HG02938 (cell line): Measurements from ENCODE around the gene HOXA1.

Experiments
- ATAC-seq: cut with Tn5 transposase; IDR thresholded peaks from one replicate; pipeline ENCODE4 v1.9.1; 2021; ENCODE audit warnings: mild to moderate bottlenecking, moderate library complexity; ENCODE audit not compliant: unreplicated experiment

HOXA1 gene

GRCh38 chr7:27116962-27117886 lies 21.4 kb upstream of the HOXA1 start:
- no peak for ATAC-seq

- no peak for ATAC-seq
Measured at GRCh38 chr7:27116031-27116961, 20.5 kb upstream of the HOXA1 start.

- no peak for ATAC-seq
Measured at GRCh38 chr7:27115221-27116026, 19.6 kb upstream of the HOXA1 start.

GRCh38 chr7:27114881-27115220 lies 19.1 kb upstream of the HOXA1 start:
- ATAC-seq = no peak

GRCh38 chr7:27113991-27114769 lies 18.4 kb upstream of the HOXA1 start:
- ATAC-seq = no peak

- ATAC-seq = no peak
Measured at GRCh38 chr7:27112955-27113949, 17.5 kb upstream of the HOXA1 start.

- ATAC-seq = no peak
Measured at GRCh38 chr7:27112361-27112760, 16.6 kb upstream of the HOXA1 start.

- ATAC-seq = no peak
Measured at GRCh38 chr7:27111751-27112277, 16.0 kb upstream of the HOXA1 start.

GRCh38 chr7:27111042-27111750 lies 15.4 kb upstream of the HOXA1 start:
- ATAC-seq = no peak

GRCh38 chr7:27110186-27111031 lies 14.6 kb upstream of the HOXA1 start:
- no peak for ATAC-seq

- ATAC-seq = no peak
Measured at GRCh38 chr7:27109466-27110185, 13.8 kb upstream of the HOXA1 start.

GRCh38 chr7:27108390-27109127 lies 12.8 kb upstream of the HOXA1 start:
- ATAC-seq = no peak

GRCh38 chr7:27107391-27108381 lies 11.9 kb upstream of the HOXA1 start:
- ATAC-seq = no peak

GRCh38 chr7:27106901-27107240 lies 11.1 kb upstream of the HOXA1 start:
- ATAC-seq = no peak
